Prostate gland (tissue), 2 donors: Measurements from ENCODE around the gene GSK3A.

Experiments used
- CTCF ChIP-seq, 4 experiments: fragments of 200-600 bp in 2 of 4; fragments of 450-650 bp in 2 of 4; sonication (generic) in 2 of 4; IDR thresholded peaks; 1 replicate in 3 of 4; 2 replicates in 1 of 4; pipeline ENCODE4 v1.5.1; 2016 to 2019; ENCODE audit warnings: antibody characterized with exemption in 4 of 4, mild to moderate bottlenecking in 2 of 4, moderate library complexity in 2 of 4
- POLR2A ChIP-seq: fragments of 450-650 bp; IDR thresholded peaks from one replicate; pipeline ENCODE4 v1.6.1; 2016; ENCODE audit warnings: antibody characterized with exemption, mild to moderate bottlenecking

DNA sequence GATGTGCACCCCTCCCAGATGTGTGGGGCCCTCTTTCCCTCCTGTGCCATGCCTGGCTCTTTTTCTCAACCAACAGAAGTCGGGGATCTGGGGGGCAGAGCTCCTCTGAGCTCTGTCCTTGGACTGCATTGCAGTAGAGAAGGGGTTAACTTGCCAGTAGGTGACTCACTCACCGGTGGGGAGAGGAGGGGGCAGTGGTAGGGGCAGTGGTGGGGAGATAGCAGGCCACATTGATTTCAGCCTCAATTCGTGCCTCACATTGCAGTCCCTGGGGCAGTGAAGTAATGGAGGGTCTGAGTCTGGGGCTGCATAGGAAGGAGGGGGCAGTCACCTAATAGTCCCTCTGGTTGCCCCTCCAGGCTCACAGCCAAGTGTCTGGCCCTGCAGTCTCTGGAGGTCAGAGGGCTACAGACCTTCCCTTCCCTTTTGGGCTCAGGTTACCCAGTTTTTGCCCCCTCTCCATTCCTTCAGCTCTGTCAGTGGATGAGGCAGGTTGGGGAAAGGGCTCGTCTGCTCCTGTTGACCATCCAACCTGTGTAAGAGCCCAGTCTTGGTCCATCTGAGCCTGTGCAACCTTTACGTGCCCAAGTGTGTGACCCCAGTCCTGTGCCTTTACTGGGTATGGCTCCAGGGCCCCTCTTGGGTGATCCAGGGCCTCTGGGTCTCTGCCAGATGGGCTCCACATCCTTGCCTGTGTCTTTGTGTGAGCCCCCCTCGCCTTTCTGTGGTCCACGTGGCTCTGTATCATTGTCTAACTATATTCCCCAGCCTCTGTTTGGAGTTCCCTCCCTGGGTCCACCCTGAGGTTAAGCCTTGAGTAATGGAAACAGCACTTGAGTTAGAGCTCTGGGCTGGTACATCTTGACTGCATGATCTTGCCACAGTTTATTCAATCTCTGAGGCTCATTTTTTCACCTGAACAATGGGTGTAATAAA is 39.7 kb upstream of the GSK3A start:
- TF ChIP-seq CTCF (IDR thresholded peaks at IDR 0.05) (no peak), POLR2A (no peak)
